GM21360 (cell line): ENCODE measurements around the gene QSOX1.

Experiments
- ATAC-seq: cut with Tn5 transposase; IDR thresholded peaks from one replicate; pipeline ENCODE4 v1.9.1; 2021; ENCODE audit warnings: mild to moderate bottlenecking, moderate library complexity; ENCODE audit not compliant: unreplicated experiment

Gene QSOX1

GRCh38 chr1:180169640-180170195 lies 15.0 kb downstream of the QSOX1 start:
- no peak for ATAC-seq

DNA sequence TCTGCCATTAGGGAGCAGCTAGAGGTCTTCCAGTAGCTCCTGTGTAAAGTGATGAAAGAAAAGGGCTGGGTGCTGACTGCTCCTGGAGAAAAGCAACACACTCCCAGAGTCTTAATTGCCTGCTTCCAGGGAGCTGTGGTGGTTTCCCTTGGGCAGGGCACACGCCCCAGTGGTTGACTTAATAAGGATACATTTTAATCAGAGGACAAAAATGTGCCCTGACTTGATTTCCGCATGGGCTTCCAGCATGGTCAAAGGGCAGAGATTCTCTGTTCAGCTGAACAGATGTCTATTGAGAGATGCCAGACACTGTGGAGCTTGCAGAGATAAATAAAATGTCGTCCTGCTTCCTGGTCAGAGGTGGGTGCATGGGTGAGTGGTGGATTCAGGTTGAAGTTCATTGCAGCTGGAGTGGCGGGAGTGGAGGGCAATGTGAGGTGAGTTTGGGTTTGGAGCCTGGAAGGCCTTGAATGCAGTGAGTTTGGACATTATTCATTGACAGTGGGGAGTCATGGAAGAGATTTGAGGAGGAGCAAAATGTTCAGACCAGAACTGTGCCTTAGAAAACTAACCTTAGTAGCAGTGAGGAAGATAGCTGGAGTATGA lies 16.0 kb downstream of the QSOX1 start:
- ATAC-seq: no peak

DNA sequence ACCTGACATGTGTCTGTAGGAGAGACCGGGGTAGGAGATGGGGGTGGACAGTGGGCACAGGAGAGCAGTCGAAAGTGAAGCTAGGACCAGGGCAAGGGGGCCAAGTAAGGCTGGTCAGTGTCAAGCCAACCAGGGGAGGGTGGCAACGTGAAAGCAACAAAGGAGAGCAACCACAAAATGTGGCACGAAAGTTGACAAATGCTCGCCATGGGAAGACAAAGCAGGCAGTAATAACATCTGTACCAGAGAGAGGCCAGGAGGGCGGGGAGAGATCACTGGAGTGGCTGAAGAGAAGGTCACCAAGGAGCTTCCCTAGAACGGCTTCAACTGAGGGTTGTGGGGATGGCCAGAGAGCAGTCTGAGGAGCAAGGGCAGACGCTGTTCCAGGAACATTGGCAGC lies 17.0 kb downstream of the QSOX1 start:
- no peak for ATAC-seq

- ATAC-seq: no peak
Measured at GRCh38 chr1:180173451-180173850, 18.8 kb downstream of the QSOX1 start.

- no peak for ATAC-seq
Measured at GRCh38 chr1:180173952-180174351, 19.3 kb downstream of the QSOX1 start.

DNA sequence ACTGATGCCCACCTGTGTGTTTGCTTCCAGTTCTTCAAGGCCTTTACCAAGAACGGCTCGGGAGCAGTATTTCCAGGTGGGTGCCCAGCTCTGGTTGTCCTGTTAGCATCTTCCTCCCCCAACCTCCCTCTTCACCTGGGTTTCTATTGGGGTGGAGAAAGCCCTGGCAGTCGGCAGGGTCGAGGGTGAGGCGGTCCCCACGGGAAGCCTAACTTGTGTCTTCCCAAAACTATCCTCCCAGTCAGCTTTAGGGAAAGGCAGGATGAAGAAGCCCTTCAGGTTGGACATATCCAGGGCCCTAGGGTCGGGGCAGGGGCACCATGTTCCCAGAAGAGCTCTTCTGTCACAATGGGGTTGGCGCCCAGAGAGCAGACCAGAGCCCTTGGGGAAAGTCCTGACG lies 20.6 kb downstream of the QSOX1 start:
- ATAC-seq: no peak

- ATAC-seq: no peak
Measured at GRCh38 chr1:180175806-180176205, 21.1 kb downstream of the QSOX1 start.

DNA sequence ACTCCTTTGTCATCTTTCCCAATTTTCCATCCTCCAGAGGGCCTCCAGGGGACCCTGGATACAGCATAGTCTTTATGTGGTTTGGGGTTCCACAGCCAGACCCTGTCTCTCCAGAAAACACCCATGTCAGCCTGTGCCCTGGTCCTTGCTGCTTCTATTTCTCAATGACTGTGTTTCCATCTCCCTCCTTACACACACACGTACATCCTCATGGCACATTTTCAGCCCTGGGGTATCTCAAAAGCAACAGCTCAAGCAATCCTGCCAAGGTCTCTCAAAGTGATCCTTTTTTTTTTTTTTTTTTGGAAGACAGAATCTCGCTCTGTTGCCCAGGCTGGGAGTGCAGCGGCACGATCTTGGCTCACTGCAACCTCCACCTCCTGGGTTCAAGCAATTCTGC lies 22.3 kb downstream of the QSOX1 start:
- no peak for ATAC-seq

GRCh38 chr1:180177931-180178330 lies 23.3 kb downstream of the QSOX1 start:
- no peak for ATAC-seq

DNA sequence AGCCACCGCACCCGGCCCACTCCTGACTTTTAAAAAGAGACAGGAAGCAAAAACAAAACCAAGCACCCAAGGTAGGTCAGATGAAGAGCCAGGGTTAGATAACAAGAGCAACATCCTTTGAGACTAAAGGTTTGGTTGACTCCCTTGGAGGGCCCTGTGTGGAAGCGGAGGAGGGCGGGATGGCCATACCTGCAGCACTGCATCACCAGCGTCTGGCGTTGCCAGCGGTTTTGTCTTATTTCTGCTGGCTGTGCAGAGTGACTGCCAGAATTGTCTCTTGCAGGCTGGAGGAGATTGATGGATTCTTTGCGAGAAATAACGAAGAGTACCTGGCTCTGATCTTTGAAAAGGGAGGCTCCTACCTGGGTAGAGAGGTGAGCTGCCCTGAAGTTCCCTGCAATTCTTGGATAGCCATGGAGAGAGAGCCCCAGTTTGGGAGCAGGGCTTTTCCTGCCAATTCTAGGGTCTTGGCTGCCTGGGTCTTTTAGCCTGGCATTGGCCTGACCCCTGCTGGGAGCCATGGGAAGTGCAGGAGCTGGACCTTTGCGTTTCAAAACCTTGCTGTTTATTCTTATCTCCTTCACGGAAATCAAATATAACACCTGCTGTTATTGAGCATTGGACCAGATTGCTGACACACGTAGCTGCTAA lies 24.0 kb downstream of the QSOX1 start:
- no peak for ATAC-seq

GRCh38 chr1:180179162-180179957 lies 24.7 kb downstream of the QSOX1 start:
- no peak for ATAC-seq

DNA sequence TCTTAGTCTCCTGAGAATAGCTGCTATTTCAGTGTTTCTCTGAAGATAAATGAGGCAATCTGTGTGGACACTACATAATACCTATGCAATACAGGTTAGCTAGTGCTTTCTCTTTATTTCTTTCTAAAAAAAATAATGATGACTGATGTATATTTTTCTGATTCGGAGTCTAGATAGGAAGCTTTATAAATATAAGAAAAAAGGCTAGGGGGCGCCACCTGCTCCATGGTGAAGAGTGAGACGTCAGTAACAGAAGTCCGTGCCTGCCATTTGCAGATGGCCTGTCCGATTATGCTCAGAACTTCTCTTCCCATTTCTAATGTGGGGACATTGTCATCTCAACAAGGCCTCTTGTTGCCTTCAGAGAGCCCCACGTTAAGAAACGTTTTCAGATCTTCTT lies 26.4 kb downstream of the QSOX1 start:
- no peak for ATAC-seq

- no peak for ATAC-seq
Measured at GRCh38 chr1:180181996-180182642, 27.4 kb downstream of the QSOX1 start.

DNA sequence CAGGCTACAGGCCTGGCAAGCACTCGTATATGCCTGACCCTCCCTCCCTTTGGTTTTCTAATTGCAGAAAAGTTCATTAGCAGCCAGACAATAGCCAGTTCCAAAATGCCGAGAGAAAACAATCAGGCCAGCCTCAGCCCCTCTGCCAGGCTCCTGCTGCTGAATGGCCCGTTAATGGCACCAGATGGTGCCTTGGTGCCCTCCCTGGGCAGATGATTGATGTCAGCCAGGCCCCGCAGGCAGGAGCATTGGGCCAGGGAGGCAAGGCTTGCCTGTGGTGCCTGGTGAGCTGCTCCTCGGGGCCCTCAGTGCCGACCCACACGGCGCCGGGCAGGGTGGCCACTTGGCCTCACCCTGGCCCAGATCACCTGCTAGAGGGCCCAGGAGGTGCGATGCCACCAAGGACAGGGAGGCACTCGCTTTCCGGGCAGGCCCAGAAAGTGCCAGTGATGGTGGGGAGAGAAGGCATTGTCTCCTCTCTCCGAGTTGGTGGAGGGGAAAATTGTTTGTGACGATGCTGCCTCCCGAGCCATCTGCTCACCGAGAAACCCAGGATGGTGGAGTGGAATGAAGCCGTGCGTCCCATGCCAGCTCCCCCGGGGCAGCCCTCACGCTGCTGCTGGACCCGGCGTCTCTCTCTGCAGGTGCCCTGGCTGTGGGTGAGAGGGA lies 28.1 kb downstream of the QSOX1 start:
- no peak for ATAC-seq

DNA sequence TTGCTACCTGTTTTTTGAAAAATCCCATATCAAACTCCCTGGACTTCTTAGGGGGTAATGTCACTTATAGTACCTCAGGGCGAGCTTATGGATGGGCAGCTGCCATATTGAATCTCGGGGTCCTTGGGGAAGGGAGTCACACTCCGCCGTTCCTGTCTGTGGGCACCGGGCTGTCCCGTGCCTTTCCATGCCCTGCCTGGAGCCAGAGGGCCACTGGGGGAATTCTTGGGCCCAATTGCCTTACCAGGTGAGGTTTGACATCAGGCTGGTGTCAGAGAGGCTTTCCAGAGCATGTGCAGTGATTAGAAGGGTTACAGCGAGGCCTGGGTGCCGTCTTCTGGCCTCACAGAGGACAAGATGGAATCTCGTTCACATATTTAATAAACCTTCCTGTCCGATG lies 28.8 kb downstream of the QSOX1 start:
- no peak for ATAC-seq

DNA sequence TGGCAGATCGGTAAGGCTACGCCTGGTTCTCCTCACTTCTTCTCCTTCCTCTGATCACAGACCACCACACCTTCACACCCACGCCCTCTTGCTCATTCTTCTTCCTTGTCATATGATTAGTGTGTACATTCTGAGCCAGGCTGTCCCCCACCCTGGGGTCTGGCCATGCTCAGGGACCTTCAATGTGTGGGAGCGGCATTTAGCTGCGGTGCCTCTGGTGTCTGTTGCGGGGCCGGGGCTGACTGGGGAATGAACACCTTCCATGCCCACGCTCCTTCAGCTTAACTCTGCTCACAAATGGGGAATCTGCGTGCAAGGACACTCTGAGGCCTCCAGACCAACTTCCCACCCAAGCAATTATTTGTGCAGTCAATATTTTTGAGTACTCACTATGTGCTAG lies 29.4 kb downstream of the QSOX1 start:
- ATAC-seq: no peak

DNA sequence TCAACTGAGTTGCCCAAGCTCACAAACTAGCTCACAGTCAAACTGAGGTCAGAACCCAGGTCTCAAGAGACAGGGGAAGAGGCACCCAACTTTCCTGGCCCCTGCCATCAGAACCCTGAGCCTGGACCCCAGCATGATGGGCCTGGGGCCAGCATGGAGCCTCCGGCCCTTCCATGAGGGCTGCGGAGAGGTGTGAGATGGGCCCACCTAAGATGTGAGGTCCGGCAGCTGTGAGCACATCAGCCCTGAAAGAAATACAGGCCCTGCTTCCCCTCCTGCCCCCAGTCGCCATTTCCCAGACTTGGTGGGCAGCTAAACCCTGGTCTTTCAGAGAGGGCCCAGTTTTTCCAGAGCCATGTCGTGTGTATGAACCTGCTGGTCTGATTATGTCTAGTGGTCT lies 30.6 kb downstream of the QSOX1 start:
- ATAC-seq: no peak

- no peak for ATAC-seq
Measured at GRCh38 chr1:180185971-180186645, 31.4 kb downstream of the QSOX1 start.

- no peak for ATAC-seq
Measured at GRCh38 chr1:180186831-180187230, 32.2 kb downstream of the QSOX1 start.

GRCh38 chr1:180187626-180188025 lies 33.0 kb downstream of the QSOX1 start:
- no peak for ATAC-seq
